HG03280 (cell line): Measurements from ENCODE around the gene SMC3.
"Not testable (repeated sequence)": the region's sequence is repeated elsewhere in the genome, so short reads cannot be mapped to it uniquely, and the experiment has no call there.

Experiments used
- ATAC-seq: cut with Tn5 transposase; IDR thresholded peaks from one replicate; pipeline ENCODE4 v1.9.1; 2021; ENCODE audit warnings: mild to moderate bottlenecking, moderate library complexity; ENCODE audit not compliant: unreplicated experiment

The SMC3 gene

DNA sequence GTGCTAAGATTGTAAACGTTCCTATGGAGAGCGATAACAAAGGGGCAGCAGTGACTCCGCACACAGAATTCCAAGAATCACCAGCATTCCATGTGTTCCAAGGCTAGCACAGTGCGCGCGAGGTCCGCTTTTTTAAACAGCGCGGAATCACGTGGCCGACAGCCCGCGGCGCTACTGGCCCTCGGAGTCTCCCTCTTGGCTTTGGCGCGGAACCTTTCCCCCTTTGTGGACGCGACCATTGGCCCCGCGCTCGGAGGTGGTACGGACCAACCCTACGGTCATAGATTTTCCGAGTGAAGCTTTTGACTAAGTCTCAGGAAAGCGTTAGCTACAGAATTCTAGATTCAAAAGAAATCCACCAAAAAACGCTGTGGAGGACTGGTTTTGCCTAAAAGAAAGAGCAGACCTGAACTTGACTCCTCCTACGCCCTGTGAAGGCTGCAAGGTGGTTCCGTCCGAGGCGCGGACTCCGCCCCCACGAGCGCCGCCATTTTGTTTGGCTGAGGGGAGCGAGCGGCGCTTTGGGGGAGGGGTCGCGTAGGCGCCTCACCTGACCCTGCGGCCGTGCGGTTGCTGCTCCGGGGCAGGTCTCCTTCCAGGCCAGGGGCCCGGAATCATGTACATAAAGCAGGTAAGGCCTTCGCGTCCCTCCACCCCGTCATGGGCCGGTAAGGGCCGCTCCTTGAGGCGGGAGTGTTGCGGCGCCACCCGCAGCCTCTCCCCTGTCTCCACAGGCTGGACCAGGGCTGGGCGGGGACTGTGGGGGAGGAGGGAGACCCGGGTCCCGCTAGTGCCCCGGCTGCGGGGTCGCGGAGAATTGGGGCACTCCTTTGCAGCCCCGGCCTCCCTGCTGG is at the start of gene SMC3:
Gene SMC3 (plus strand): TSS at position 495 of the 854 bp plus-strand sequence. CDS start 122 bp downstream, at position 617.
- ATAC-seq, result peak; percentile 90

DNA sequence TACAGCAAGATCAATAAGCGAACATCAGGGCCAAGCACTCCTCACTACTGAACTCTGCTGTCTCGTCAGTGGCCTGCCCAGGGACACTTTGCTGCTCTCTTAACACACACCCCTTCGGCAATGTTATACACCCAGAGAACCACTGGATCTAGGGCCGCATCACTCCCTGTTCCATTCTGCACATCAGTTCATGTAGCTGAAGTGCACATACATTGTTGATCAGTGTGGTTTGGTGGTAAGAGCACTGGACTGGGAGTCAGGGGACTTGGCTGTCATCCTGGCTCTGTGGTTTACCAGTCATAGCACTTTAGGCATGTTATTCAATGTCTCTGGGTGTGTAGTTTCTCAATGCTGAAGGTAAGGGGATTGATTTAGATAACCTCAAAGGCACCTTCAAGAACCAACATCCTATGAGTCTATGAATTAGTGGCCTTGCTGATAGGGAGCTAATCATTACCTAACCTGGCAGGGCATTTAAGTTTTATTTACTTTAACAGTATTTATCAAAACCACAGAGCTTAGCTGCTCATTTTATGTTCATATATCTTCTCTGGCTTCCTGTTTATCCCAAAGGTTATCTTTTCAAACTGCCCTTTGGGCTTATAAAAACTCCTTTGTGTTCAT is 45.0 kb upstream of the SMC3 start:
- ATAC-seq, result no peak

GRCh38 chr10:110523736-110524135 is 43.8 kb upstream of the SMC3 start:
- ATAC-seq, result no peak

- ATAC-seq, result no peak
These were observed 43.2 kb upstream of the SMC3 start for GRCh38 chr10:110524179-110524858.

- ATAC-seq, result no peak
These were observed 42.6 kb upstream of the SMC3 start for GRCh38 chr10:110524859-110525232.

DNA sequence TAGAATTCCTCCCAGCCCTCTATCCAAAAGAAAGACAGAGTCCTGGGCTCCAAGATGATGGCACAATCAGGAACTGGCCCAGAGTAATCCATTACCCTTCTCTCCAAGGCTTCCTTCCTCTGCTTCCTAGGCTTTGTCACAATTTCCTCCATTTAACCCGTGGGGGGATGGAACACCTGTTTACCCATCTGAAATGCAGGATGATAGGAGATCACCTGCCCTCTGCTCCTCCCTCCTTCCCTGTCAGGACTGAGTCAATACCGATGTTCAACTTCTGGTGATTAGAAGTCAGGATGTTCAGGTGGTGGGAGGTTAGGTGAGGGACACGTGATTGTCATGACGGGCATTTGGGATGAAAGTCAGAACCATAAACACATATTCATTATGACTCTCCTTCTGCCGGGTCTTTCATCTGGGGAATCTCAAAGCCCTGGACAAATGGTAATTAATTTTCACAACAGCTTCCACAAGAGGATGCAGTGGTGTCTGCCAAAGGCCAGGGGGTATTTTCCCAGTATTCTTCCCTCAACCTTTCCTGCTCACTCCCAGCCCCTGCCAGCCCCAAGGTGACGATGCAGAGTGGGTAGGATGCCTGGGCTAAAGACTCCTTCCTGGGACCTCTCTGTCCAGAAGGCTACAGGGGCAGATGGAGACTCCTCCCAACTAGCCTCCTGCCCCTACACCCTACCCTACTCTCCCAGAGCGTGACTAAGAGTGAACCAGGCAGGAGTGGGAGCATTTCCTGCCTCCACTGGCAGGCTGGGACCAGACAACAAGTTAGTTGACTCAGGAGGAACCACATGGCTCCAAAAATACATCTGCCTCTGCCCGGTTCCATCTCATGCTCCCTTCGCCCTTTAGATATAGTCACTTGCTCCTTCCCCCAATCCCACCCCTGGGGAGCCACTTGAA is 41.9 kb upstream of the SMC3 start:
- no peak for ATAC-seq

DNA sequence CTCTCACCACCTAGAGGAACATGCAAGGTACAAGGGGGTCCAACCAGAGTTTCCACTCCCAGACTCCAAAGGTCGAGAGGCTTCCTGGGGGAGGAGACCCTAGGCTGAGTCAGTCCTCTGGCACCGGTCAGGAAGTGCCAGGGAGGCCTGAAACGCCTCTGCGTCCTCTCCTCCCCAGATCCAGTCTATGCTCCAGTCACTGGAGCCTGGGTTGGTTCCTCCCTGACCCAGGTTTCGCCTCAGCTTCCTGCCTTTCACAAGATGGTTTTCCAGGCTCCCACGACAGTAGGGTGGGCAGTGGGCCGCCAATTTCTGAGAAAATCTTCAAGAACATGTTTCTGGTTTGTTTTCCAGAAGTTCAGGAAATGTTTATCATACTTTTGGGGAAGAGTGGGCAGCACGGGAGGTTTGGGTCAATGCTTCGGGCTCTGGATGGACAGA is 39.7 kb upstream of the SMC3 start:
- no peak for ATAC-seq

- ATAC-seq, result peak; percentile 12
These were observed 39.1 kb upstream of the SMC3 start for GRCh38 chr10:110528224-110528996.

DNA sequence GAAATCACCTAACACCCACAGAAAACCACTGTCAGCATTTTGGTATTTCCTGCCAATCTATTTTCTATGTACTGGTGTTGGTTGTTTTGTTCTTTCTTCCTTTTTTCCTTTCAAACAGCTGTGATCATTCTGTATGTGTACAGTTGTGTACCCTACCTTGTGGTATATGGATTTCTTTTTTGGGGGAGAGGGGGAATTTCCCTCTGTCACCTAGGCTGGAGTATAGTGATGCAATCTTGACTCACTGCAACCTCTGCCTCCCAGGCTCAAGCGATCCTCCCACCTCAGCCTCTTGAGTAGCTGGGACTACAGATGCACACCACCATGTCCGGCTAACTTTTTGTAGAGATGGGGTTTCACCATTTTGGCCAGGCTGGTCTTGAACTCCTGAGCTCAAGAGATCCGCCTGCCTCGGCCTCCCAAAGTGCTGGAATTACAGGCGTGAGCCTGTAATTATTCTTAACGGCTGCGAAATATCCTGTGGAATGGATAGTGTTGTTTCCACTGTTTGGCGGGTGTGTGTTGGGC is 38.4 kb upstream of the SMC3 start:
- peak; percentile 73 for ATAC-seq

- no peak for ATAC-seq
These were observed 37.9 kb upstream of the SMC3 start for GRCh38 chr10:110529596-110530011.

DNA sequence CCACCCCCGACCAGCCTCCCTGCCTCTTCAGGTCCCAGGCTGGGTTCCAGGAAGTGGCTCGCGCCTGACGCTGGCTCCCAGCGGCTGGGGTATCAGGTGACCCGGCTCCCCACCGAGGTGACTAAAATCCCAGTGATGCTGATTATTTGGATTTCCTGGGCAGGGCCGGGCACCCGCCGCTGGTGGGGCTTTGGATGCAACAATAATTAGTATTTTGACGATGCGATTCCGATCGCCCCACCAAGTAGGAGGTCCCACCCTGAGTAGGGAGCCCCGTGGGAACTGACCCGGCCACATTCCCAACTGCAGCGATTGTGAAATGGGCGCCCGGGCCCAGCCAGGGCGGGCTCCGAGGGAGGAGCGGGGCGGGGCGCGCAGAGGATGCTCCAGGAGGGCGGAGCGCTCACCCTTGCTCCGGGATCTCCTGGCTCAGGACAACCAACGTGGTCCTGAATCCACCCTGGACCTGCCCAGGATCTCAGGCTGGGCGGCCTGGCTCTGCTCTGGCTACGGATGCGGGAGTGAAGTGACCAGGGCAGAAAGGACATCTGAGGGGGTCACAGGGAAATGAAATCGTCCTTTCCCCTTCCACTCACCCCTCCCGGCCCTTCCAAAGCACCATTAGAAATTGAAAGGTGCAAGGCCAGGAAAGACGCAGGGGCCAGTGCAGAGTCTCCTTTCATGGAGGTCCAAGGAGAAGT is 37.2 kb upstream of the SMC3 start:
- no peak for ATAC-seq

DNA sequence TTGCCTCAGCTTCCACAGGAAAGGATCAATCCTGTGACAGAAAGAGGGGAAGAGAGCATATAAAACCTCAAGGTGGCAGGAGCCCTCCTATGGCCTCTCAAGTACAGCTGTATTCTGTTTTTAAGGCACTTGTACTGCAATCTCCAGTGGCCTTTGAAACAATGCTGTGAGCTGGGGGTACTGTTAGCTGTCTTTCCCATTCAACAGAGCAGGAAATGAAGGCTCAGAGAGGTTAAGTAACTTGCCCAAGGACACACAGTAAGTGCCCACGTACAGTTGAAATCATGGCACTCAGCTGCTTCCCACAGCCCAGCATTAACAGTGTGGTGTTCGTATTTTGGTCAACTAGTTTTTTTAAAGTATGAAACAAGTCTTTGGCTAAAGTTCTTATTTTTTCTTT is 35.8 kb upstream of the SMC3 start:
- no peak for ATAC-seq

DNA sequence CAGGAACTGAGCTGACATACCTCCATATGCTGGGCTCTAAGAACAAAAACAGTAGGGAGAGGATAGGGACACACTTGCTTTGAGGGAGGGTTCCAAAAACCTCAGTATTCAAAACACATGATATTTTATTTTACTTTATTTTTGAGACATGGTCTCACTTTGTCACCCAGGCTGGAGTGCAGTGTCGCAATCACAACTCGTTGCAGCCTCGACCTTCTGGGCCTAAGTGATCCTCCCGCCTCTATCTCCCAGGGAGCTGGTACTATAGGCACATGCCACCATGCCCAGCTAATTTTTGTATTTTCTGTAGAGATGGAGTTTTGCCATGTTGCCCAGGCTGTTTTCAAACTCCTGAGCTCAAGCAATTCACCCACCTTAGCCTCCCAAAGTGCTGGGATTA is 34.9 kb upstream of the SMC3 start:
- ATAC-seq, result not testable (repeated sequence)

DNA sequence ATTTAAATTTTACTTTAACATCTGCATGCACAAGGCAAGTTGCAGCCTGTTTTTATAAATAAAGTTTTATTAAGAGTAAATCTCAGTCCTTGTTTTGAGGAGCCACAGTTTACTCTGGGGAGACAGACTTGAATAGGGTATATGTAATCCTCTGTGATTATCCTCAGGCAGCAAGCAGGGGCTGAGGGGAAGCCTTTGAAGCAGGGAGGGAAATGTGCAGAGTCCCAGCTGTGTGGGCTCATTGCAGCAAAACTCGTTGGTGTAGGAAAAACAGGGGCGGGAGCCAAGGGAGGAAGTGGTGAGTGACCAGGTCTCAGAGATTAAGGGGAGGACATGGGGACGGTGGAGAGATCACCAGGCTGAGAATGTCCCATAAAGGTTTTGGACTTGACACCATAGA is 34.3 kb upstream of the SMC3 start:
- no peak for ATAC-seq

DNA sequence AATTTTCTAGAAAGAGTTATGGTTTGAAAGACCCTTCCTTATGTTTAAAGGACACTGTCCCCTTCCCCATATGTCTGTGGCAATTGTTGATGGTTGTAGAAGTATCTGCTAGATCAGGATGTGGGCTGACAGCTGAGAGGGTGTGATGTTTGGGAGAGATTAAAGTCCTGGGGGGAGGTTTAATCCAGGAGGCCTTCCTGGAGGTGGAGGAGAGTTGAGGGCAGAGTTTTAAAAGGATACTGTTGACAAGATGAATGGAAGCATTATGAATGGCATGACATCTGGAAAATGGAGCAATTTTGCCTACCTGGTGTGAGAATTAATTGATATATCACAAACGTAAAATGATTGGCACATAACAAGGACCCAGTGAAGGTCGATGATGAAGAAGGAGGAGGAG is 32.9 kb upstream of the SMC3 start:
- no peak for ATAC-seq

DNA sequence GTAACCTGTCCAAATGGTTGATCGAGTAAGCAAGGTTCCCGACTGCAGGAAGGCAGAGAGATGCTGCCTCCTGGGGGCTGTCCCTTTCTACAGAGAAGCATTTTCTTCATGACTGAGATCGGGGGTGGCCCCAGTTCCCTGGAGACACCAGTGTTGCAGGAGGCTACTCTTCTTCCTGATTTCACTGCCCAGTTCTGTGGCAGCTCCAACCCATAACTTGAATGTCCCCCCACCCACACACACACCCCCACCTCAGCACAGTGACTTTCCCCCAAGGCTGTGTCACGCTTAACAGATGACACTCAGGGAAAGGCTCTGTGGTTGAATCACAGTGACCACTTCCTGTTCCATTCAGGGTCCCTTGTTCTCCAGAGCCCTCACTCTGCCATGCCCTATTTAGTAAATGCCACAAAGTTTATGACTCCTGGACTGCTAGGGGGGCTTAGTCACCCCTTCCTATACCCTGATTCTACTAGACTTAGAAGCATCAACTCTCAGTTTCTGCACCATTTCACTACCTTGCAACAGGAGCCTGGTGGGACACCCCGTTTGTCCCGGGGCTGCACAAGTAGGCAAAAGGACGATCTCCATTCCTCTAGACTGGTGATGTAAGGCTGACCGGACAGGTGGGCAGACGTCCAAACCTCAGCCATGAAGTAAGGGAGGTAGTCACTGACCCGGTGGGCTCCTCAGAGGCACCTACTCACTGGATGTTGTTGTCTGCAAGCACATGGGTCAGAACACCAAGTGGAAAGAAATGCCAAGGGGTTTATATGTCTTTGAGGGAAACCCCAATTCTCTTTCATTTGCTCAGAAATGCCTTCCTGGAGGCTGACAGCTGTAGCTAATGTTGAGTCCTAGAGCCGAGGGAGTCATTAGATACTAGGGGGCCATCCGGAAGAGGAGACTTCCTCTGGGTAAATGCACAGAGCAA is 31.3 kb upstream of the SMC3 start:
- peak; percentile 78 for ATAC-seq

- no peak for ATAC-seq
These were observed 28.4 kb upstream of the SMC3 start for GRCh38 chr10:110539091-110539490.

- ATAC-seq, result no peak
These were observed 27.5 kb upstream of the SMC3 start for GRCh38 chr10:110540031-110540430.
